Epithelial cell of proximal tubule (primary cell): Measurements from ENCODE around the gene SLC4A2. TPM values are rescaled to one million over a fixed set of nuclear protein-coding genes. Genes with fewer than 3 reads are reported as not detected.

Experiments used
- DNase-seq: peaks from one replicate; pipeline ENCODE4 v3.0.0-alpha.2; 2011; ENCODE audit warnings: low read depth
- H3K4me3 ChIP-seq: 2 replicates; pipeline ENCODE4 v1.5.1; 2011; ENCODE audit warnings: low read depth, mild to moderate bottlenecking, low read length
- CTCF ChIP-seq: conservative IDR thresholded peaks from 2 replicates; pipeline ENCODE4 v1.5.1; 2012; ENCODE audit warnings: low read depth, mild to moderate bottlenecking, low read length
- total RNA-seq: library from RNA; depleted of rRNA; stranded (reverse); fragments of >200 nt; gene quantifications from 2 replicates; pipeline ENCODE4 v1.2.3, GENCODE V29; 2015

The SLC4A2 gene
- total RNA-seq, 1 donor from 2014 or later: 115 TPM

DNA sequence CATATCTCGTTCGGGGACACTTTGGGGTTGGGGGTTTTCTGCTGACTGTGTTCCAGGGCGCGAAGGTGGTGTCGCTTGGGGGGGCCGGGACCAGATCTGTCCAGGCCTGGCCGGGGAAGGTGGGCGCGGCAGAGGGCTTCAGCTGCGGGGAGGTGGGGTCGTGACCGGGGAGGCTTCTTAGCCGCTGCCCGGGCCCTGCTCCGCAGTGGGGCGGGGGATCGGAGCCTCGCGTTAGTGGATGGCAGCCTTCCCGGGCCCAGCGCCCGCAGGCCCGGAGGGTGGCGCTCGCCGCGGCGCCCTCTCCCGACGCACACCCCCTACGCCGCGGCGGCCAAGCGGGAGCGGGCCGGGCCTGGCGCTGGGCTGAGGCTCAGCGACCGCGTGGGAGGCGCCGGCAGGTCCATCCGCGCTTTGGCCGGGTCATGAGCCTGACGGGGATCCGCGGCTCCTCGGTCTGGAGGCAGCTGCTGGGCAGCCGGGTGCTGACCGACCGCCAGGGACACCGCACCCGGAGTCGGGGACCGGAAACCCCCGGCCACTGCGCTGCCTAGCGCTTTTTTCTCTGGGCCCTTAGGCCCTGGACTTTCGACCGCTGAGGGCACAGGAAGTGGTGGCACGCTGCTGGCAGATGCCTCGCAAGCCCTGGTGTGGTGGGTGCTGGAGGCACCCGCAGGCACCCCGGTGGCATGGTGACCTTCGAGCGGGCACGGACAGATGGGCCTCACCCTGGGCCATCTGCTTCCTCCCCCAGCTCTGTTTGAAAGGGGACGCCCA is 28.0 kb downstream of the SLC4A2 start:
- no peak for DNase-seq
- H3K4me3 ChIP-seq: peak overlapping the region; percentile 91
- TF ChIP-seq CTCF: peak; percentile 37

DNA sequence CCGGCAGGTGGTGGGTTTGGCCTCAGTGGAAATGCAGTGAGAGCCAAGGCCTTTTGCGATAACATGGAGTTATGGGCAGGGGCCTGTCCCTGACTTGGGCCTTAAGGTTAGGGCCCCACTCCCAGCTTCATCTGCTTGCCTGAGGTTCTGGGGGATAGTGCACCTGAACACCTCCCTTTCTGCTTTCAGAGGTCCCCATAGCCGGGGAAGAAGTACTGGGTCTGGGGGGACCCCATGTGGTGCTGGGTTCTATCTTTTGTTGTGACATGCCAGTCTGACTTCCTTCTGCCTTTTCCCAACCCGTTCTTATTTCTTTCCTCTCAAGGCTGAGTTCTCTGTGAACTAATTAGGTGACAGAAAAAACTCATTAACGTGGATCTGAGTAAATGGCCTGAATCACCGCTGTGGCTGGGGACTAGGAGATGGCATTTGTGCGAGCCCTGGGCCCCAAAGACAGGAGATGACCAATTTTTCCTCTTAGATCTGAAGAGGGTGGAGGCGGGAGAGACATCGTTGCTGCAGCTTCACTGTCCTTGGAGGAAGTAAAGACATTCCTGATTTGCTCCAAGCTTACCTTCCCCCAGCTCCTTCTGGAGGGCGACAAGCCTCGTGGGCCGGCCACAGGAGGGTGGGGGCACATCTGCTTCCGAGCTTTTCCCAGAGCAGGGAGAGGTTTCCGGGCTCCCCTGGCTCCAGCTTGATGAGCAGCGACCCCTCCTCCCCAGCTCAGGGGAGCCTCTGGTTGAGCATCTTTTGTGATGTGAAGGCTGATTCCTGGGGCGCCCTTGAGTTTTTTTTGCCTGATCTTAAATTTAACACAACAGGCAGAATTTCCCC is 28.8 kb downstream of the SLC4A2 start:
- H3K4me3 ChIP-seq: peak overlapping the region; percentile 91
- DNase-seq: no peak
- no peak for TF ChIP-seq CTCF

DNA sequence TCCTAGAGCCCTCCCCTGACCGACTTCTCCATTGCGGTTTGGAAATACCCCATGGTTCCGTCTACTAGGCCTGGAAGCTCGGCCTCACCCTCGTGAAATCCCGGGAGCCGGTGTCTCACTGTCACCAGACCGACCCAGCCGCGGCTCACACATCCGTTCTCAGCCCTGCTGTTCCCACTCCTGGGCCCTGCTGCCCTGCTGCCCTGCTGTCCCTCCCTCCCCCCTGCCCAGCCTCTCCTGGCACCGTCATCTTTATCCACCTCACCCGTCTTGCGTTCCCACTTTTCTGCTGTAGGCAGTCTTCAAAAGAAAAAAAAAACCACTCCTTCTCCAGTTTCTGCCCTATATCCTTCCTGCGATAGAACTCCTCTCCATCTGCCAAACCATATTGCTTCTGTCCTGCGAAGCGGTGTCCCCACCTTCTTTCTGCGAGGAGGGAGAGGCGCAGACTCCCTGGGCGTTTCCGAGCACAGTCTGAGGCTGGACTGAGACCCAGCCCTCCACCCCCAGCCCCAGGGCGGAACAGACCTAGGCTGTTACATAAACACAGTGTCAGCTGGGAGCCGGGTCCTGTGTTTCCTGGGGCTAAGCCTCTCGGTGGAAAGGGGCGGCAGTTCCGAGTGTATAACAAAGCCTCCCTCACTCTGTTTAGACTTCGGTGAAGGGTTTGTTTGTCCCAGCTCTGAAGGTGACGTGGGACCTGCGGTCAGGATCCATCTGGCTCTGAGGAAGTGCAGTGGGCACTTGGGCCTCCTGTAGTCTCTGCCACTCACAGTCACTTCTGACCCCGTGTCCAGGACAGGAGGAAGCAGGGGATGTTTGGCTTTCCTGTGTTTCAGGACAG is 29.7 kb downstream of the SLC4A2 start:
- DNase-seq: no peak
- peak overlapping the region; percentile 91 for H3K4me3 ChIP-seq
- TF ChIP-seq CTCF: no peak

DNA sequence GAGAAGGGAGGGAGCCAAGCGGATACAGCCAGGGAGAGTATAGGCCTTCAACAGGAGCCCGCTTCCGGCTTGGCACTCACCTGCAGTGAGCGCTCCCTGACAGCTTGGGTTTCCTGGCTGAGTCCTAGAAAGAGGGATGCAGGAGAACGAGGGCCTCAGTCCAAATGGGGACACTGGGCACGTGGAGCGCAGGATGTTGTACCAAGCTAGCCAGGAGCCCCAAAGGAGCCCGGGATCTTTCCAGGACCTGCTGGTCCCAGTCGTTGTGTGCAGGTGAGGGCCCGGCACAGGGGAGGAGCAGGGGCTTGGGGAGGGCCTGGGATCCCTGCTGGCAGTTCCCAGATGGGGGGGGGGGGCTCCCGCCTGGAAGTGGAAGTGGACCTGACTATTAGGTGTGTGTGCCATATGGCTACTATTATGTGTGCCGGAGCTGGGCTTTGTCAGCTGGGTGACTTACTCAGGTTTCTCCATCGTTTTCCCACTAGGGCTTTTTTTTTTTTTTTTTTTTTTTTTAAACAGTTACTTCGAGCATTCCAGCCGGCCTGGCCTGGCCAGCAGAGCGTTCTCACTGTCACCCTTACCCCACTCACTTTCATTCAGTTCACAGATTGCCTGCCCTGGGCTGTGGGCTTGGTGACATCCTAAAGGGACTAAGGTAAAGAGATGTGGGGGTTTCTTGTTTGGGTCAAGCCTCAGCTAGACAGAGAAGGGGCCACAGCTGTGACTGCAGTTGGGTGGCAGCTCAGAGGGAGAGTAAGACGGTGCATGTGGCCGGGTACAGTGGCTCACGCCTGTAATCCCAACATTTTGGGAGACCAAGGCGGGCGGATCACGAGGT is 30.7 kb downstream of the SLC4A2 start:
- TF ChIP-seq CTCF: no peak
- no peak overlapping the region for H3K4me3 ChIP-seq
- no peak for DNase-seq

- DNase-seq: no peak
- TF ChIP-seq CTCF: no peak
Observed at GRCh38 chr7:151091003-151091402, 31.6 kb downstream of the SLC4A2 start.

GRCh38 chr7:151091431-151091830 is 32.0 kb downstream of the SLC4A2 start:
- TF ChIP-seq CTCF: peak; percentile 80
- no peak overlapping the region for H3K4me3 ChIP-seq
- no peak for DNase-seq

More at GRCh38 chr7:151091003-151091402, 31.6 kb downstream of the SLC4A2 start:
- no peak overlapping the region for H3K4me3 ChIP-seq
